Type B pancreatic cell (in vitro differentiated cells): ENCODE results near the gene IDH3A. TPM values are rescaled to one million over a fixed set of nuclear protein-coding genes. Genes with fewer than 3 reads are reported as not detected.

ENCODE experiments used
- DNase-seq: peaks from one replicate; pipeline ENCODE4 v3.0.0; 2021; ENCODE audit warnings: mixed read lengths; ENCODE audit not compliant: unreplicated experiment; ENCODE audit errors: extremely low spot score
- H3K27ac Mint-ChIP-seq: 2 replicates; pipeline ENCODE4 v1.8.0; 2021; ENCODE audit warnings: mild to moderate bottlenecking, mixed read lengths
- H3K27me3 Mint-ChIP-seq: 2 replicates; pipeline ENCODE4 v1.8.0; 2021; ENCODE audit warnings: mixed read lengths
- H3K36me3 Mint-ChIP-seq: 2 replicates; pipeline ENCODE4 v1.8.0; 2021; ENCODE audit warnings: mixed read lengths
- H3K4me1 Mint-ChIP-seq: one replicate; pipeline ENCODE4 v1.8.0; 2021; ENCODE audit warnings: mixed read lengths; ENCODE audit not compliant: unreplicated experiment
- H3K4me3 Mint-ChIP-seq: 2 replicates; pipeline ENCODE4 v1.8.0; 2021; ENCODE audit warnings: mild to moderate bottlenecking, mixed read lengths
- H3K9me3 Mint-ChIP-seq: 2 replicates; pipeline ENCODE4 v1.8.0; 2021; ENCODE audit warnings: mixed read lengths
- CTCF ChIP-seq: fragments of 200-600 bp; sonication (generic); conservative IDR thresholded peaks from 2 replicates; pipeline ENCODE4 v1.5.0; 2021; ENCODE audit warnings: antibody characterized with exemption, mild to moderate bottlenecking
- total RNA-seq: library from RNA; stranded (reverse); gene quantifications from 2 replicates; pipeline ENCODE4 v1.2.1, GENCODE V29; 2021; ENCODE audit warnings: low replicate concordance

Gene IDH3A
- total RNA-seq, 1 donor from 2014 or later: 66.5 TPM

GRCh38 chr15:78112551-78112950 is 36.6 kb upstream of the IDH3A start:
- Mint-ChIP-seq H3K27ac (no peak overlapping the region), H3K27me3 (no peaks in the 10 kb centered on the region), H3K4me1 (no peaks in the 10 kb centered on the region), H3K9me3 (no peaks in the 10 kb centered on the region), H3K36me3 (no peaks in the 10 kb centered on the region), H3K4me3 (no peak overlapping the region)
- no peak for DNase-seq
- TF ChIP-seq CTCF: no peak

- Mint-ChIP-seq H3K9me3 (no peaks in the 10 kb centered on the region), H3K27ac (no peak overlapping the region), H3K4me3 (no peak overlapping the region), H3K27me3 (no peaks in the 10 kb centered on the region), H3K4me1 (peaks cover 5% of the 10 kb centered on the region), H3K36me3 (no peaks in the 10 kb centered on the region)
- DNase-seq: no peak
- TF ChIP-seq CTCF: no peak
These were observed 28.6 kb upstream of the IDH3A start for GRCh38 chr15:78120523-78120922.

- Mint-ChIP-seq H3K27ac (no peak overlapping the region), H3K4me3 (no peak overlapping the region), H3K27me3 (no peaks in the 10 kb centered on the region), H3K4me1 (peaks cover 13% of the 10 kb centered on the region), H3K36me3 (no peaks in the 10 kb centered on the region), H3K9me3 (no peaks in the 10 kb centered on the region)
- DNase-seq: no peak
- TF ChIP-seq CTCF: no peak
These were observed 23.9 kb upstream of the IDH3A start for GRCh38 chr15:78125267-78125666.

GRCh38 chr15:78127882-78128281 is 21.3 kb upstream of the IDH3A start:
- DNase-seq: no peak
- Mint-ChIP-seq H3K4me1 (peaks cover 13% of the 10 kb centered on the region), H3K27me3 (no peaks in the 10 kb centered on the region), H3K4me3 (peak overlapping the region; percentile 76), H3K36me3 (no peaks in the 10 kb centered on the region), H3K27ac (peak overlapping the region; percentile 67), H3K9me3 (no peaks in the 10 kb centered on the region)
- no peak for TF ChIP-seq CTCF

- peaks cover 19% of the 10 kb centered on the region for H3K4me1 Mint-ChIP-seq
- TF ChIP-seq CTCF: no peak
- no peaks in the 10 kb centered on the region for H3K9me3 Mint-ChIP-seq
- H3K4me3 Mint-ChIP-seq: peak overlapping the region; percentile 7
- peak overlapping the region; percentile 77 for H3K27ac Mint-ChIP-seq
- no peaks in the 10 kb centered on the region for H3K36me3 Mint-ChIP-seq
- no peaks in the 10 kb centered on the region for H3K27me3 Mint-ChIP-seq
- DNase-seq: no peak
These were observed 19.9 kb upstream of the IDH3A start for GRCh38 chr15:78129077-78129750.
